GM19438 (cell line): ENCODE data around the gene P3R3URF.

Experiments
- ATAC-seq: cut with Tn5 transposase; IDR thresholded peaks from one replicate; pipeline ENCODE4 v1.9.1; 2021; ENCODE audit warnings: low read depth; ENCODE audit not compliant: unreplicated experiment

The P3R3URF gene

GRCh38 chr1:46134660-46135331 lies 41.5 kb downstream of the P3R3URF start:
- ATAC-seq = no peak

DNA sequence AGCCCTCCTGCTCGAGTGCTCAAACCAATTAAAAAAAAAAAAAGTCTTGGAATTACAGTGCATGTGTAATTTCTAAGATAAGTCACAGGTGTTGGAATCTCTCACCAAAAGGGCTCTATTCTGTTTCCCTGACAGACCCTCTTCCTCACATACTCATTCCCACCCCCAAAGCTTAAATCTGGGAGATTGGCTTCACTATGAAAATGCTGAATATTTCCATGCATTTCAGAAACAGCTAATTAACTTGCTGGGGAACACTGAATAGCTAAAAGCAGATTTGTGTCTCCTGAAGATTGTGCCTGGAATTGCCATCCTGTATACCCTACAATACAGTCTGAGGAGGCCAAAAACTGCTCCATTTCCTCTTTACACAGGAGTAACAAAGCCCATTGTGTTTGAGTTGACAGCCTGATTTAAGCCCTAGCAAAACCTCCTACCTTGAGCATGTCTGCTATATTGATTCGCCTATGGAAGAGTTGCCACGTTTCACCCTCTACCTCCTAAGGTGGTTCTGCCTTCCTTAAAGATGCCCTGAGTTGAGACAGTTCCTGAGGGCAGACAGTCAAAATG lies 42.4 kb downstream of the P3R3URF start:
- no peak for ATAC-seq

- peak; percentile 41 for ATAC-seq
Measured at GRCh38 chr1:46133181-46133658, 43.1 kb downstream of the P3R3URF start.

- peak; percentile 88 for ATAC-seq
Measured at GRCh38 chr1:46132529-46133180, 43.6 kb downstream of the P3R3URF start, which contains the start of gene PIK3R3. Gene PIK3R3 (minus strand): TSS chr1:46132629. CDS start chr1:46131952, 677 bp downstream.

DNA sequence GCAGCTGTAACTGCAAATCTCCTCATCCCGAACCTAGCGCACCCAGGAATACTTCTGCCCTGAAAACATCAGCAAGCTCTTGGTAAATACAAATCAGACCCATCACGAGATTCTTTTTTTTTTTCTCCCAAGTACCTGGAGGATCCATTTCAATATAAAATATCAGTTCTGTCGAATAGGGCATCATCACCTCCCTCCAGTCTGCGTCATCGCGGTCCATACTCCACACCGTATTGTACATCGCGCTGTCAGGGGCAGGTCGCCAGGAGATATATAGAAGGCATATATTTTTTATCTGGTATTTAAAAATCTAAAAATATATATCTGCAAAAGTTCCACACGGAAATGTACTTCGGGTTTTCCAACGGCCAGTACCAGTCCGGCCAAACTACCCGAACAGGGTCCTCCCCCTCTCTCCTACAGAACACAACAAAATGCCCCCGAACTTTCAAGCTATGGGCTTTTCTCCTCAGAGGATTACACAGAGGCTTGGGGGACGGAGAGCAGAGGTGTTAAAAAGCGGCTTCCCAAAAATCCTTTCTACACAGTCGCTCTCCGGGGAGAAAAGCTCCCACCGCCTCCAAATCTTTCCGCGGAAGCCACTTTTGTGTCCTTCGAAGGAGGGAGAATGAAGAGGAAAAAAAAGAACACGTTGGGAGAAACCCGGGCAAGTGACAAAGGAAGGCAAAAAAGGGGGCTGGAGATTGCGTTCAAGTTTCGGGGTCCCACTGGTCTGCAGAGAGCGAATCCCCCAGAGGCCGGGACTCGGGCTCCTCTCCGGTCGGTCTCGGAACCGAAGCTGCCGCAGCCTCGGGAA lies 44.4 kb downstream of the P3R3URF start:
- no peak for ATAC-seq

DNA sequence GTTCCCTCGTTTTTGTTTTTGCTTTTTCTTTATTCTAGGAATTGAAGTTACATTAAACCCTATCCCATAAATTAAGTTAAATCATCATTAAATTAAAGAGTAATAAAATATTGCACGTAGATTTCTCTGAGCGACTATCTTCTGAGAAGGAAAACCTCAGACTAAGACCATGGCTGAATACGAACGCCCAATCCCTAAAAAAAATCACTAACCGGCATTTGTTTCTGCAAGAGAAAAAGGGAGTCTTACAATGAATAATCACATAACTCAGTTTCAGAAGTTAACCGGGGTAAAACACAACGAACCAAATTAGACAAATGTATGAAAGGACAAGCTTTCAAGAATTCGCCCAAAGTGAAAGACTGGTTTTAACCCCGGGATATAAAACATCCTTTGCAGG lies 45.2 kb downstream of the P3R3URF start:
- no peak for ATAC-seq

- no peak for ATAC-seq
Measured at GRCh38 chr1:46130606-46131005, 45.7 kb downstream of the P3R3URF start.

DNA sequence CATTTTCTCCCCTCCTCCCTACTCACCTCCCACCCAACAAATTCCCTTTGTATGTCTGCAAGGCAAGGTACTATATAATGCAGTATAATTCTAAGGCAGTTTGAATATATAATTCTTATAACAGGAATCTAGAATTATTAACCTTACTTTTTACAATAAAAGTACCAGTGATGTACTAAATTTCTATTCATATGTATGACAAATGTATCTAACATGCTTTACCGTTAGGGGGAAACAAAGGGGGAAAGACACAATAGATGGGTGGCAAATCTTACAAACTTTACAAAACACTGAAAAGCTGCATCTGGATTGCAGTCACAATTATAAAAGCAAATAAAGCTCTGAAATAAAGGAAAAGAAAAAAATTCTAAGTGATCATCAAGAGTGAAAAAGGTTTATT lies 46.2 kb downstream of the P3R3URF start:
- no peak for ATAC-seq

GRCh38 chr1:46128344-46128743 lies 47.9 kb downstream of the P3R3URF start:
- ATAC-seq = no peak
